GM23248 (cell line): ENCODE measurements around the gene CYP11A1.

Experiments used
- EZH2 ChIP-seq: fragments of 200-600 bp; sonication (generic); IDR thresholded peaks from 2 replicates; pipeline ENCODE4 v1.6.1; 2018; ENCODE audit warnings: antibody characterized with exemption, mild to moderate bottlenecking; ENCODE audit not compliant: insufficient read depth, poor library complexity, severe bottlenecking
- EZH2phosphoT487 ChIP-seq: fragments of 200-600 bp; sonication (generic); IDR thresholded peaks from 2 replicates; pipeline ENCODE4 v1.6.1; 2018; ENCODE audit warnings: antibody characterized with exemption, moderate library complexity, mild to moderate bottlenecking, low read depth; ENCODE audit not compliant: insufficient read depth

GRCh38 chr15:74373056-74373650 is 5.7 kb upstream of the CYP11A1 start:
- TF ChIP-seq EZH2 (no peak), EZH2phosphoT487 (no peak)
